Measurements from ENCODE around the gene TAF10. TPM values are rescaled to one million over a fixed set of nuclear protein-coding genes. Genes with fewer than 3 reads are reported as not detected.

Gene TAF10
- total RNA-seq, 1 experiment from 2014 or later = 387 TPM

- DNase-seq (ENCODE audit: low read depth, low spot score) = no peak
- H3K27ac ChIP-seq (ENCODE audit: low read length) = no peak overlapping the region
Observed at GRCh38 chr11:6579681-6580080, 32.3 kb downstream of the TAF10 start.

GRCh38 chr11:6578134-6578533, 33.9 kb downstream of the TAF10 start:
- no peak for DNase-seq (ENCODE audit: low read depth, low spot score)
- no peak for ATAC-seq
- intact Hi-C loops (cut with micrococcal nuclease; ENCODE audit: unreplicated experiment) = no loop called here
- in situ Hi-C loops (cut with HindIII; ENCODE audit: low pct_unique_long_range_greater_than_20kb, low sequenced_read_pairs) = no loop called here
- TF ChIP-seq POLR2AphosphoS5 (IDR thresholded peaks at IDR 0.05; ENCODE audit: low read depth, low read length) (no peak), SIN3A (IDR thresholded peaks at IDR 0.05; ENCODE audit: borderline replicate concordance, insufficient read depth, low read depth, low read length) (no peak), TCF7L2 (IDR thresholded peaks at IDR 0.05; ENCODE audit: low read depth, low read length) (no peak), REST (IDR thresholded peaks at IDR 0.05; ENCODE audit: insufficient read depth in 1 of 2, low read depth in 2 of 2, low read length in 1 of 2) (no peak), CTCF (IDR thresholded peaks at IDR 0.05) (no peak)
- POLR2A ChIA-PET = interaction anchor here (0.7 kb wide), 3 partner anchors 9 to 1070 kb away, joined by 3 read pairs; no protein-coding TSS in a partner anchor
- BruUV-seq (replicated peaks) = no TSS peak
- Histone ChIP-seq H3K36me3 (ENCODE audit: control insufficient read depth, insufficient read depth, low read length) (no peaks in the 10 kb centered on the region), H3K9me3 (ENCODE audit: control insufficient read depth, insufficient read depth, low read depth, low read length) (no peaks in the 10 kb centered on the region), H3K4me3 (ENCODE audit: low read depth in 2 of 2, low read length in 2 of 2) (no peak overlapping the region), H3K27ac (ENCODE audit: low read length) (no peak overlapping the region), H3K4me1 (ENCODE audit: control insufficient read depth, insufficient read depth, low read length) (no peaks in the 10 kb centered on the region), H3K27me3 (ENCODE audit: control insufficient read depth, insufficient read depth, low read length) (no peaks in the 10 kb centered on the region)
- CTCF ChIA-PET = no interaction called here

More at GRCh38 chr11:6579681-6580080, 32.3 kb downstream of the TAF10 start:
- in situ Hi-C loops (cut with HindIII; ENCODE audit: low pct_unique_long_range_greater_than_20kb, low sequenced_read_pairs) = no loop called here
- H3K4me3 ChIP-seq (ENCODE audit: low read depth in 2 of 2, low read length in 2 of 2) = no peak overlapping the region
- H3K4me1 ChIP-seq (ENCODE audit: control insufficient read depth, insufficient read depth, low read length) = no peaks in the 10 kb centered on the region
- TF ChIP-seq SIN3A (IDR thresholded peaks at IDR 0.05; ENCODE audit: borderline replicate concordance, insufficient read depth, low read depth, low read length) = no peak
- TF ChIP-seq REST (IDR thresholded peaks at IDR 0.05; ENCODE audit: insufficient read depth in 1 of 2, low read depth in 2 of 2, low read length in 1 of 2) = no peak
- ChIA-PET CTCF (no interaction called here), POLR2A (no interaction called here)
- H3K9me3 ChIP-seq (ENCODE audit: control insufficient read depth, insufficient read depth, low read depth, low read length) = no peaks in the 10 kb centered on the region; the same call in 1 of the 2 replicates
- intact Hi-C loops (cut with micrococcal nuclease; ENCODE audit: unreplicated experiment) = no loop called here
- no peaks in the 10 kb centered on the region for H3K36me3 ChIP-seq (ENCODE audit: control insufficient read depth, insufficient read depth, low read length)
- no peaks in the 10 kb centered on the region for H3K27me3 ChIP-seq (ENCODE audit: control insufficient read depth, insufficient read depth, low read length)
- no peak for ATAC-seq
- no TSS peak for BruUV-seq (replicated peaks)
